HG03442 (cell line): ENCODE measurements around the gene TXNIP.

ENCODE experiments used
- ATAC-seq: cut with Tn5 transposase; IDR thresholded peaks from one replicate; pipeline ENCODE4 v1.9.1; 2021; ENCODE audit warnings: mild to moderate bottlenecking, moderate library complexity; ENCODE audit not compliant: unreplicated experiment

The TXNIP gene

GRCh38 chr1:145964328-145965118 lies 31.9 kb downstream of the TXNIP start, which contains the start of the genes ANKRD34A and POLR3GL:
ANKRD34A (minus strand) TSS chr1:145964575; CDS start chr1:145961759, 2,816 bp downstream.
POLR3GL (plus strand) TSS chr1:145964690; CDS start chr1:145974866, 10,176 bp downstream.
- peak; percentile 91 for ATAC-seq

- ATAC-seq: no peak
These were observed 32.9 kb downstream of the TXNIP start for GRCh38 chr1:145963265-145964019.

DNA sequence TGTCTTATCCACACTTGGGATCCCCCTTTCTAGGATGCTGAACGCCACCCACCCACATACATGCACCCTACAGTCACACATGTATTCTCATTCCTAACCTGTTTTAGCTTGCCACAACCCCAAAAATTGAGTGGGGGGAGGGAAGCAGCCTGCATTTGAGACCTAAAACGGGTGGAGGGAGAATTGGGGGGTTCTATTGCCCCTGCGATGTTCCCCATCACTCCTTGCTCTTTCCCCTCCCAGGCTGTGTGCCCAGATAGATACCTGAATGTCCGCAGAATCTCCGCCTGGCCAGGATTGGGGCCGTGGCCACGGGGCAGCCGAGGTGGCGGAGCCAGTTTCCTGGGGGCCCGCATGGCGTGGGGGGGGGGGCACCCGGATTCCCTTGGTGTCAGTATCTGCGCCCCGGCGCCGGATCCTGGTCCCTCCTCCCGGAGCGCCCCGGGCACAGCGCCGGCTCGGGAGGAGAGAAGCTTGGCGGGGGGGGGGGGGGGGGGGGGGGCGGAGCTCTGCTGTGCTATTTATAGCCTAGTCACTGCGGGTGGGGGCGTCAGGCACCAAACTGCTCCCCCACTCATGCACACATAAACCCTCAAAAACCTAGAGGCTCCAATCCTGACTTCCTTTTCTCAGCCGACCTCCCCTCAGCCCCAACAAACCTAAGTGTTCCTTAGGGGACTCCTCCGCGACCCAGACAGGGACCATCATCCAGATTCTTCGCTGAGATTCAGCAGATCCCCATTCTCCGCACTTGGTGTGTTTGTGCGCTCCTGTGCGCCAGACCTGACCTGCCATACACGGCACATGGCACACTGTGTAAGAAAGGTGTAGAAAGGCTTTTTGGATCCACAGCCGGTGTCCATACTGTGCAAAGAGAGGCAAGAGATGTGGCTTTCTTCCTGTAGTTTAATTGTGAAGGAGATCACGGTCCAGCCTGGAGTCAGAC lies 33.9 kb downstream of the TXNIP start:
- no peak for ATAC-seq

- ATAC-seq: no peak
These were observed 34.8 kb downstream of the TXNIP start for GRCh38 chr1:145961425-145962156.

DNA sequence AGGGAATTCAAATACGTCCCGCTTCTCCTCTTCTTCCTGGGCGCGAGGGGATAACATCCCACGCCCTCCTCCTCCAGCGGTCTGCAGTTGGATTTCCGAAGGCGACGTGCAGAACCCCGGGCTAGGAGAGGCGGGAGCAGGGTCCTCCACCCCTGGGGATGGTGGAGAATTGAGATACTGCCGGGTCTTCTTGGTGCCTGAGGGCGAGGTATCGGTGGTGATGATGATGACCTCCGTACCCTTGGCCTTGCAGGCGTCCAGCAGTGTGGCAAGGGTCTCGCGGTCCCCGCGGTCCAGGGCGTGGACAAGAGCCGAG lies 35.3 kb downstream of the TXNIP start:
- no peak for ATAC-seq

- no peak for ATAC-seq
These were observed 35.8 kb downstream of the TXNIP start for GRCh38 chr1:145960468-145961108.

DNA sequence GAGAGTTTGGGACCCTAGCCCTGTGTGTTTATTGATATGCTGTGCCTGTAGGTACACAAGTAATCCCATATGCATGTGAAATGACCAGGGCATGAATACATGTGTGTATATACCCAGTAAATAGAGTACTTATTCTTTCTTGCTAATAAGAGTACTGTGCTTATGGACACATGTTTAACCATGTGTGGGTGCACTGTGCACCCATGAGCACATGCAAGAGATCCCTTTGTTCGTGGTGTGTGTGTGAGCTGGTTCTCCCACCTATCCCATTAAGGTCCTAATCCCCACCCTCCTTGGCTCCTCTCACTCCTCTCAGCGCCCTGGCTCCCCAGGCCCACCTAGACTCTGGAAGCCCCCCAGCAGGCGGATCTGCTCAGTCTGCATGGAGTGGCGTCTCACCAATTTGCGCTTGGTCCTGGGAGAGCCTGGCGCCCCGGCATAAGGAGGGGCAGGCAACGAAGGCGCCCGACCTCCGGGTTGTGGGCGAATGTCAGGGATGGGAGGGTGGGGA lies 36.4 kb downstream of the TXNIP start:
- ATAC-seq: no peak

GRCh38 chr1:145959333-145959732 lies 37.0 kb downstream of the TXNIP start:
- ATAC-seq: no peak

DNA sequence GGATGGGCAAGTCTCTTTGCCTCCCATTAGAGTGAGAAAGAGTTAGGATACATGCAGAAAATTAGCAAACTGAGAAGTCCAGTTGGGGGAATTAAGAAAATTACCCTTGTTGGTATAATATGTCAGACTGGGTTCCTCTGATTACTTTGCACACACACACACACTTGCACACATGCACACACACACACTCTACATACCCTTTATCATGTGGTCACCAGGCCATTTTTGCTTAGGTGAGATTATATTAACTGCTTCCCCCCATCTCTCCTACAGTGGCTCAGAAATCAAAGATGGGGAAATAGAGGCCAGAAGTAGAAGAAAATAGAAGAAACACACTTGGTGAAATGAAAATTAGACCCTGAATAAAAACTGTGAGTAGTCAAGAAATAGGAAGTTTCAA lies 37.6 kb downstream of the TXNIP start:
- ATAC-seq: no peak

GRCh38 chr1:145957443-145958319 lies 38.7 kb downstream of the TXNIP start, which contains the start of gene LIX1L:
LIX1L (minus strand) TSS chr1:145958017; CDS start chr1:145957927, 90 bp downstream.
- peak; percentile 88 for ATAC-seq

- no peak for ATAC-seq
These were observed 39.5 kb downstream of the TXNIP start for GRCh38 chr1:145956781-145957442.

GRCh38 chr1:145956361-145956760 lies 40.0 kb downstream of the TXNIP start:
- ATAC-seq: no peak

DNA sequence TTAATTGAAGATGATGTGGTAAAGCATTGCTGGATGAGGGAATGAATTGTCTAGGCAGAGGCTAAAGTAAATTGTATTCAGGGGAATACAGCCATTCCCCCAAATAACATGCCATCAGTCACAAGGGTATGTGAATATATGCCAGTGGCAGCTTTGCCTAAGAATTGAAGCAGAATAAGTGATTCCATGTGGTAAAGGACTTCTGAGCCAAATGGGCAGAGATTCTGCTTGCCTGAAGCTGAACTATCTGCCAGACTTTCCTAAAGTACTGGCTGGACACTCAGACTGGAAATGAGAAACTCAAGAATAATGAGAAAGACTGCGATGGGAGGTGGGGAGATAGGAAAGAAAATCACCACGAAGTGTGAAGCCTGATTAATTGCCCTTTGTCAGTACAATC lies 40.9 kb downstream of the TXNIP start:
- no peak for ATAC-seq

DNA sequence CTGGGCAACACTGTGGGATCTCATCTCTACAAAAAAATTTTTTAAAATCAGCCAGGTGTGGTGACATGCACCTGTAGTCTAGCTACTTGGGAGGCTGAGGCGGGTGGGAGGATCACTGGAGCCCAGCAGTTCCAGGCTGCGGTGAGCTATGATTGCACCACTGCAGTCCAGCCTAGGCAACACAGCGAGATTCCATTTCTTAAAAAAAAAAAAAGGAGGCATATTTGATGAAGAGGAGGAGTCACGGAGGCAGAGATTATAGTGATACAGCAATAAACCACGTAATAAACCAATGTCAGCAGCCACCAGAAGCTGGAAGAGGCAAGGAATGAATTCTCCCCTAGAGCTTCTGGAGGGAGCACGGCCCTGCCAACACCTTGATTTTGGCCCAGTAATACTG lies 42.5 kb downstream of the TXNIP start:
- no peak for ATAC-seq

DNA sequence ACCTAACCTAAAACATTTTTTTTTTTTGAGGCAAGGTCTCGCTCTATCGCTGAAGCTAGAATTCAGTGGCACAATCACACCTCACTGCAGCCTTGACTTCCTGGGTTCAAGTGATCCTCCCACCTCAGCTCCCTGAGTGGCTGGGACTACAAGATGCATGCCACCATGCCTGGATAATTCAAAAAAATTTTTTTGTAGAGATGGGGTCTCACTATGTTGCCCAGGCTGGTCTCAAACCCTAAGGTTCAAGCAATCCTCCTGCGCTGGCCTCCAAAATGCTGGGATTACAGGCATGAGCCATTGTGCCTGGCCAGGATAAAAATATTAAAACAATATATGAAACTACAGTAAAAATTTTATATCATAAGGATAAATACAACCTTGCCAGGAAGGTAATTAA lies 43.5 kb downstream of the TXNIP start:
- no peak for ATAC-seq

DNA sequence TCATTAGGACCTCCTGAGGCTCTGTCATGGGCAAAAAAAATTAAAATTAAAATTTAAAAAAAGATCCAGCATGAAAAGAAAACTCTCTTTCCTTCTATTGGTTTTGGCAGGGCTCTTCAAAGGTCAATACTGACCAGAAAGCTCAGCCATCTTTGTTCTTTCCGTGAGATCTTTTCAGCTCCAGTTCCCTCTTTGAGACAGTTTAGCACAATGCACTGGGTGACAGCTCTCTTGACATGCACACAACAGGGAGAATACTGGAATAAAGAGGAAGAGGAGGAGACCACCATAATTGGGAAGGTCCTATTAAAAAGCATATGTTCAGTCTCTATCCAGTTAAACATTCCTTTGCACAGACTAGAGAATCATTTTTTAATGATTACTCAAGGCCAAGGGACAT lies 44.9 kb downstream of the TXNIP start:
- ATAC-seq: no peak

DNA sequence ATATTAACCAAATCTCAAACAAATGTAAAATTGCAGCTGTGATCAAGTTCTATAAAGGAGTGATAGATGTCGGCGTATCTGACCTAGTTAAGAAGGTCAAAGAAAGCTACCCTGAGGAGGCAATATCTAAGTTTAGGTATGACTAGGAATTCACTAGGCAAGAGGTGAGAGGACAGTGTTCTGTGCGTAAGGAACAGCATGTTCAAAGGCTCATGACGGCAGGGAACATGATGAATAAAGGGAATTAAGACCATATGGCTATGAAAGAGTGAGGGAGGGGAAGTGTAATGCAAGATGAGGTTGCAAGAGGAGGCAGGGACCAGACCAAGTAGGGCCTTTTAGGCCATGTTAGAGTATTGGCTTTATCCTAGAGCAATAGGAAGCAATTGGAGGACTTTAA lies 47.2 kb downstream of the TXNIP start:
- no peak for ATAC-seq

GRCh38 chr1:145947551-145947950 lies 48.8 kb downstream of the TXNIP start:
- ATAC-seq: no peak
